ENCODE results near the gene ATP1A4.
"Not testable (repeated sequence)": the region's sequence is repeated elsewhere in the genome, so short reads cannot be mapped to it uniquely, and the experiment has no call there.

ATP1A4 gene

DNA sequence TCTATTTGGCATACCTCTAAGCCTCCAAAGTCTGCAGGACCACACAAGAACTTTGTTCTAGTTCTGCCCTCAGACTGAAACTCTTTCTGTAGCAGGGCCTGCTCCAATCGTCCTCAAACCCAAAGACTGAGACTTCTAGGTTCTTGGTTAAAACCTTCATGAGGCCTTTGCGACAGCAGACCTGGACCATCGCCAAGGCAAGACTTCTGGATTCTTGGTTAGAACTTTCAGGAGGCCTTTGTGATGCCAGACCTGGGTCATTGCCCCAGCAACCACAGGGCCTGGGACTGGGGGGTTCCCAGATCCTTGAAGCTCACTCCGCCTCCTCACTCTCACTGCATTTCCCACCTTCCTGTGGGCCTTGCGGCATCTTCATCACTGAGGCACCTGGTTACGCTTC lies at the start of gene ATP1A4:
Gene ATP1A4, plus strand, starts transcription at position 301 of the 400 bp plus-strand sequence. CDS start 438 bp downstream, outside the sequence.
- DNase-seq (ENCODE audit: low read depth in 2 of 2), result no peak

DNA sequence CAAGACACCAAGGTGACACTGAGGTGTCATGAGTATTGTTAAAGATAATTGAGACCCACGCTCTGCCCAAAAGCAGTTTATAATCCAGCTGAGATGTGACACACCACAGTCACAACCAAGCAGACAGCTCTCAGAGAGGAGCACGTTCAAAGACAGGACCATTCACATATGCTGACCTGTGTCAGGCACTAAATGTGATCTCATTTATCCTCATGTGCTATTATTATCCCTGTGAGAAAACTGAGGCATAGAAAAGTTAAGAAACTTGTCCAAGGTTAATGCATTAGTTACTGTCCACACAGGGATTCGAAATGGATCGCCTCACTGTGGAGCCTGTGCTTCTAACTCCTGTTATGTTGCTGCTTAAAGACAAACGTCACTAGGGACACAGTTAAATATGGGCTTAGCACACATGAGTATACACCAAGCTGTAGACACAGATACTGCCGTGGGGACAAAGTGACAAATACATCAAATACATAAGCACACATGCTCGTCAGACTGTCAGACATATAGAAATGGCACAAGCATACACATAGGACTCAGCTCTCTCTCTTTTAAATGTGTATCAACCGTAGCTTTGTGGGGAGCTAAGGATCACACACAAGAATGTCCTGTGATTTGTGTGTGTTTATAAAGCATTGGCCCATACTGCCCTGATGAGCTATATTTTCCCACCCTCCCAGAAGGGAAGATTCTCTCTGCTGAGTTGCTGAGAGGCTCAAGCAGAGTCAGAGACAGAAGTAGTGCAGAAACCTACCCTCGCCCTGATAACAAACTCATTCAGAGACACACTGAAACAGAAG lies 49.5 kb upstream of the ATP1A4 start:
- no peak for DNase-seq (ENCODE audit: low read depth in 2 of 2)

DNA sequence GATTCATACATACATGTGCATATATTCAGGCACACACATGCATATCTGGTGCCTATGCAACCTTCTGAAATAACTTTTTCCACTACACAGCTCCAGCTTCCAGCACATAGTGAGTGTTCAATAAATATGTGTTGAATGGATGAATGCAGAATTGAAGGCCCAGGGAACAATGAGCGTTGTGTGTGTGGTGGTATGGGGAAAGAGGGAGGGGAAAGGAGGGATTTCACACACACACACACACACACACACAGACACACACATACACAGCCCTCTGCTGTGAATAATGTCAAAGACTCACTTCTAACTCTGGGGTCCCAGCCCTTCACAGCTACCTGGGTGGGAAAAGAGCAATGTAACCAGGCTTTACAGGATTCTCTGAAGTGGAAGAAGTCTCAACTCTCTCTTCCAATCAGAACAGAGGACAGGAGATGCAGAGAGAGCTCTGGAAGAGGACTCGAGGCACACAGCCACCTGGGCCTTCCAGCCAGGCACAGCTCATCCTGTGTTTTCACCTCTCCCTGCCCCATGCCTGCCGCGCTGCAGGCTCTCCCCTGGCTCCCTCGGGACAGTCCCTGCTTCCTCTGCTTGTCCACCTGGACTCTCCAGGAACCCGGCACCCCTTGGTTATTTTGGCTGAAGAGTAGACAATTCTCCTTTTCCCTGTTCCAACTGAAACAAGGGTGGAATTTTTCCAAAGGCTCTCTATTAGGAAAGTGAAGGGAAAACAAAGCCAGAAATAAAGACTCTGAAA lies 47.6 kb upstream of the ATP1A4 start:
- no peak for DNase-seq (ENCODE audit: low read depth in 2 of 2)

DNA sequence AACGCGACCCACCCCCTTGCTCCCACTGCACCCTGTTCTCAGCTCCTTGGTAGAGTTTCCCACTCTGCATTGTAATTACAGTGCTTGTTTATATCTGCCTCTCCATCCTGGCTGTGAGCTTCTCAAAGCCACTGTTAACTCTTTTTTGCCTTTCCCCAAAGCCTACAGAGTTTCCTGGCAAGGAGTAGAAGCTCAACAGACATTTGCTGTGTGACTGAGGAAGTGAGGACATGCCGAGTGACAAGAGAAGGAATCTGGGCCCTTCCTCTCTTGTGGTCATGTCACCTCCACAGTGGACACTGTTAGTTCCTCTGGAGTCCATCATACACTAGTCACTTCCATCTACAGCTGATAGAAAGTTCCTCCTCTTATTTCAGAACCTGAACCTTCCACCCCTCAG lies 46.9 kb upstream of the ATP1A4 start:
- no peak for DNase-seq (ENCODE audit: low read depth in 2 of 2)

DNA sequence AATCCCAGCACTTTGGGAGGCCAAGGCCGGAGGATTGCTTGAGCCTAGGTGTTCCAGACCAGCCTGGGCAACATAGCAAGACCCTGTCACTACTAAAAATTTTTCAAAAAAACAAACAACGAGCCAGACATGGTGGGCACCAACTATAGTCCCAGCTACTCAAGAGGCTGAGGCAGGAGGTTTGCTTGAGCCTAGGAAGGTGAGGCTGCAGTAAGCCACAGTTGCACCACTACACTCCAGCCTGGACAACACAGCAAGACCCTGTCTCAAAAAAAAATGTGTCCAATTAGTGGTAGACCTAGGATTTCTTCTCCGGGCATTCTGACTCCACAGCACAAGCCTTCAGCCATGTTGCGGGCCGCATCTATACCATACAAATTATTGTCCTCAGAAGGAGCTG lies 46.2 kb upstream of the ATP1A4 start:
- DNase-seq (ENCODE audit: low read depth in 2 of 2), result no peak

DNA sequence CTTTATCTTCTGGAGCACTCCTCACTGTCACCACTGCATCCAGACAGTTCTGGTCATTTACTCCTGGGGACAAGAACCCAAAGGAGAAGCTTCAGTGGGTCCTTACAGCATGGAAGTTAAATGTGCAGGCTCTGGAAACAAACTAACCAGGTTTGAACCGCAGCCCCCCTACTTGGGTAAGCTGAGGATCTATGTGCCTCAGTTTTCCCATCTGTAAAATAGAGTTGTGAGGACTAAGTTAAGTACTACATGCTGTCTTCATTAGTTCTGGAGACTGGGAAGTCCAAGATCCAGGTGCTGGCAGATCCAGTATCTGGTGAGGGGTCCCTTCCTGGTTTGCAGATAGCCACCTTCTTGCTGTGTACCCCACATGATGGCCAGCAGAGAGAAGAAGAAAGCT lies 43.9 kb upstream of the ATP1A4 start:
- no peak for DNase-seq (ENCODE audit: low read depth in 2 of 2)

DNA sequence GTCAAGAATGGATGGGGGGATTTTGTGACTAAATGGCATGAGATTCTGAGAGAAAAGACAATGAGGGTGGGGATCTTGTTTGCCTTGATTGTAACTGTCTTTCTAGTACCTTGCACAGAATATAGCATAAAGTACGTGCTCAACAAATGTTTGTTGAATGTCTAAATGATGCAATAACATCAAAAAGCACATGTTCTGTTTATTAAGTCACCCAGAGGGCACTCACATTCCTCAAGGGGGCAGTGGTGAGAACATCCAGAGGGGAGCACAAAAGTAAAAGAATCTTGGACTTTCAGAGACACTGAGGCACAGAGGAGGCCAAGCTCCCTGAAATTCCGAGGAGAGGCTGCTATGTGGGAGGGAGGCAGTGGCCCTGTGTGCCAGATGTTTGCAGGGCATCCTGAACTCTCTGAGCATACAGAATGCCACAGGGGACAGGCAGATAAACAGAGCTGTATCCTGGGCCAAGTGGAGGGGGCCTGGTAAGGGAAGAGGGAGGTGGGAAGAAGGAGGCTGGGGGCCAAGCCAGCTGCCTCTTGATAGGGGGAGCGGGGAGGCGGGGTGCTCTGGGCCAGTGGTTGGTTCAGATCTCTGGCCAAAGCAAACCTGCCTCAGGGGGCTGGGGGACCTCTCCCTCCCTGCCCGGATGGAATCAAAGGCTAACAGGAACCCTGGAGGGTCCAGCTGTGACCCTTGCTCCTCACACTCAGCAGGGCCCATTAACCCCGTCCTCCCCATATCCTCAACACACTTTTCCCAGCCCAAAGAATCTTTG lies 42.3 kb upstream of the ATP1A4 start:
- peak in 1 of 2 donors; percentile 27 for DNase-seq (ENCODE audit: low read depth in 2 of 2)

DNA sequence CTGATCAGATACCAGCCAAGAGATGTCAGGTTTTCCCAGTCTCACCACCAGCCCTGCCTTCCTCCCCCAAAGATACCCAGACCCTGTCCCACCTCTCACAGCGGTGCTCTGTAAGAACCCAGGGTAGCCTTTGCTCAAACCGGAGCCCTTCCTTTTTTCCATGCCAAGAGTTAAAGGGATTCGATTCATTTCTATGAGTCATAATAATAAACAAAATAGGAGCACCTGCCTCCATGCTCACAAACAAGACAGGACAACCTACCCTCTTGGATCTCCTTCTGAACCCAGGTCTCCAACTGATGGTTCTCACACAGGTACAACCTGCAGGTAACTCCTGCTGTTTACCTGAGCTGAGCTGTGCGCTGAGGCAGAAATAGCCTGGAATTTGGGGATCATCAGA lies 41.7 kb upstream of the ATP1A4 start:
- DNase-seq (ENCODE audit: low read depth in 2 of 2), result no peak

DNA sequence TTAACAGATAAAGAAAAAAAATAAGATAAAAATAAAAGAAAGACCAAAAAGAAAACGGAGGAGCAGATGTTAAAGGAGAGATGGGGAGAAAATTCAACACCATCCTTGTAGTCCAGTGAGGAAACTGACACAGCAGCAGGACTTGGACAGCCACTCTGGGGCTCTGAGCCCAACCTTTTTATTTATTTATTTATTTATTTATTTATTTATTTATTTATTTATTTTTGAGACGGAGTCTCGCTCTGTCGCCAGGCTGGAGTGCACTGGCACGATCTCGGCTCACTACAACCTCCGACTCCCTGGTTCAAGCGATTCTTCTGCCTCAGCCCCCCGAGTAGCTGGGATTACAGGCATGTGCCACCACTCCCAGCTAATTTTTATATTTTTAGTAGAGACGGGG lies 39.9 kb upstream of the ATP1A4 start:
- not testable (repeated sequence) for DNase-seq (ENCODE audit: low read depth in 2 of 2)

DNA sequence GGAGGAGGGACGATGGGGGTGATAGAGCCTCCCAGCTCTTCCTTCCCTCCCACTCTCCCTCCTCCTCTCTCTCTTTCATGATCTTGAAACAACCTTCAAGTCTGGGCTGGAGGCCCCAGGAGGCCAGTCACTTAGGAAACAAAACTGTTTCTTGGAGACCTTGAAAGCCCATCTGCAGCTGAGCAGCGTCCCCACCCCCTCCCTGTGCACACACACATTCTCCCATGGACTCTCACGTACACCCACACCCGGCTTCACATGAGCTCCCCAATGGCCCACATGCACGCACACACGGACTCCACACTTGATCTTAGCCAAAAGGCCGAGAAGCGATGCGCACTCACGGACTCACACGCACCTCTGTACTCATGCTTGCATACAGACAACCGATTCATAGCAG lies 39.0 kb upstream of the ATP1A4 start:
- no peak for DNase-seq (ENCODE audit: low read depth in 2 of 2)

DNA sequence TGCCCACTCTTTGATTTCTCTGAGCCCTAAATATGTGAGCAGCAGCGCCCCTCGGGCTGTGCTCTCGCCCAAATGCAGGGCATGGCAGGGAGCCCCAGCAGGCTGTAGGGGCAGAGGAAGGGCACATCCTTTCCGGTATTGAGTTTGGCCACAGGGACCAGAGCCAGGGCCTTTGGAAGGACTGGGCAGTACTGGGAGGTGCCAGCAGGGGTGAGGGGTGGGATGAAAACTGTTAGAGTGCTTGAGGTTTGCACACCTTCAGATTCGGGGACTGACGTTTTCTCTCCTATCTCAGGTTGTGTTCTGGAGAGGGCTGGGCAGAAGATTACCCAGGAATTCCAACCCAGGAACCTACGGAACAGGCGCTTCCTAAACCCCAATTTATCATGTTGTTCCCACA lies 38.0 kb upstream of the ATP1A4 start:
- no peak for DNase-seq (ENCODE audit: low read depth in 2 of 2)

DNA sequence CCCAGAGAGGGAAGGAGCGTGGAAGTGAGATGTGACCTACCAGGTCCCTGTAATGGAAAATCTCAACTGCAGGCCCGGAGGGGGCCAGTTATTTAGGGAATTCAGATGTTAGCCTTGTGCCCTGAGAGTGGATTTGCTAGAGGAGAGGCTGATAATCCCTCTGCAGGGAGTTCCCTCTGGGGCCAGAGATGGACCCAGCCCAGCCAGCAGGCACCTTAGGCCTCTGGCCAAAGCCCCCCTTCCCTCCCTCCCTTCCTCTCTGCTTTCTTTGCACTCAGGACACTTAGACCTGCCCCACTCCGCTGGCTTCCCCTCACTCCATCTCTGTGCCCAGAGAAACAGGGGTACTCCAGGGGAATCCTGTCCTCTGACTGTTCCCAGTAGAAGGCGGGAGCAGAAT lies 37.3 kb upstream of the ATP1A4 start:
- no peak for DNase-seq (ENCODE audit: low read depth in 2 of 2)

DNA sequence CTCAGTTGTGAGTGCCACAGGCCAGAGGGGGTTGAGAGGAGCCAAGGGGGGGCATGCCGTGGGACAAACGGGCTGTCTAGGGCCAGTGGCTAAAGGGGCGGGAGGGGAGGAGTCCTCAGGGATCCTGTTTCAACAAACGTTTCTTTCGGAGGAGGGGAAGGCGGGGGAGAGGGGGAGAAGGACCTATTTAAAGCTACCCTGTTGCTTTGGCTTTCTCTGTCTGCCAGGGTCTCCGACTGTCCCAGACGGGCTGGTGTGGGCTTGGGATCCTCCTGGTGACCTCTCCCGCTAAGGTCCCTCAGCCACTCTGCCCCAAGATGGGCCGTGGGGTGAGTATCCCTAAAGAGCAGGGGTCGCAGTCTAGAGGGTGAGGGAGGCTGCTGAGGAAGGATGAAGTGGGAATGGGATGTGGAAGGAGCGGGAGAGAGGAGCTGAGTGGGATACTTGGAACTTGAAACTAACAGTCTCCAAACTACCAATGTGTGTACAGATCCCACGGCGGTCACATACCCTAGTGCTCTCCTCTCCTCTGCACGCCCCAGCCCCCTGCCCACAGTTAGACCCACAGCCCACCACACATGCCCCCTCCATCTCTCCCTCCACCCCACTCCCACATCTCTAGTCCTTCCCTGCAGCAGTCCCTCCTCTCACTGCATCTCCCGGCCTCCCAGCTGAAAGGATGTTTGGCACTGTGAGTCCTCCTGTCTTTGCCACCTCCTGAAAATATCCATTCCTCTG lies 35.7 kb upstream of the ATP1A4 start, which contains the start of gene ATP1A2:
Gene ATP1A2, plus strand, starts transcription at position 215 of the 738 bp plus-strand sequence. Its CDS starts 103 bp downstream, at position 318.
- DNase-seq (ENCODE audit: low read depth in 2 of 2), result no peak

DNA sequence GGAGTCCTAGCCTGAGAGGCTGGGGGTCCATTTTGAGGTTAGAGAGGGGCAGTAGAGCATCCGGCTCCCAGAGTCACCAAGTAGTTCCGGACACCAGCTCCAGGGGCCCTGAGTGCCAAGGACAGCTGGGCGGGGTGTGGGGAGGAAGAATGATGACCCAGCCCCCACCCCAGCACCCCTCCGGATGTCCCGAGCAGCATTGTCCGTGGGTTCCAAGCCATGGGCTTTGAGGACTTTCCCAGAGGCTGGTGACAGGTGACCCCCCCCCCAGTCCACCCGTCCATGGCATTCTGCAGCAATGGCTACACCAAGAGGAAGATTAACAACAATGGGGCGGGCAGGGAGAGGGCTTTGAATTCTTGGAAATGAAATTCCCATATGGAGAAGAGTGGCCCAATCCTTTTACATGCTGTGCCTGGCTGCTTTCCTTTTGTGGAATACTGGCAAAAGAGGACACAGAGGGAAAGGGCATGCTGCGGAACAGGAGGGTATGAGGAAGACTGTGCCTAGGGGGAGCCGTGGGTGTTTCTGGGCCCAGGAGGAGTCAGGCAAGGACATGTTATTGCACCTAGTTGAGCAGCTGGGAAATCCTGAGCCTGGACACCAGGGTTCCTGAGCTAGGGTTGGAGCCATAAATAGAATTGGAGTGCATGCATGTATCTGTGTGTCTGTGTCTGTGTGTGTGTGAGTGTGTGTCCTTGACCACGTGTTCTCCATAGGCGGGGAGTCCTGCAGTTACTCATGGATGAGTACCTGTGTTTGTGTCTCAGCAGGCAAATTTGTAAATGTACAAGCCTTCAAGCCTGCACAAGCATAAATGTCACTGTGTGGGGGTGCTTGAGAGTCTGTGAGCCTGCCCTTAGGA lies 34.9 kb upstream of the ATP1A4 start:
- DNase-seq (ENCODE audit: low read depth in 2 of 2), result no peak

DNA sequence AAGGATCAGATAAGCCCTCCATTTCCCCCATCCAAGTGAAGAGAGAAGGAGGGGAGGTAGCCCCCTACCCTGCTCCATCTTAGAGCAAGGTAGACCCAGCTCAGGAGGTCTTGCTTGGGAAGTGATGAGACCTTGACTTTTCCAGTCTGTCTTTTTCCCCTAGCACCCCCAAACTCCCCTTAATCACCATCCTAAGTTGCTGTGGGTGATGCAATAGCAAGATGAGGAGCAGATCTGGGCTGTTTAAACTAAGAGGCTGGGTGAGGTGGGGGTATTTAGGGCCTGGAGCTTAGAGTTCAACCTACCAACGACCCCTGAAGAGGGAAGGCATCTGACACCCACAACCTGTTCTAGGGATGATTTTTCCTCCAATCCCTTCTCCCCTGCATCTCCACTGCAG lies 34.1 kb upstream of the ATP1A4 start:
- no peak for DNase-seq (ENCODE audit: low read depth in 2 of 2)

DNA sequence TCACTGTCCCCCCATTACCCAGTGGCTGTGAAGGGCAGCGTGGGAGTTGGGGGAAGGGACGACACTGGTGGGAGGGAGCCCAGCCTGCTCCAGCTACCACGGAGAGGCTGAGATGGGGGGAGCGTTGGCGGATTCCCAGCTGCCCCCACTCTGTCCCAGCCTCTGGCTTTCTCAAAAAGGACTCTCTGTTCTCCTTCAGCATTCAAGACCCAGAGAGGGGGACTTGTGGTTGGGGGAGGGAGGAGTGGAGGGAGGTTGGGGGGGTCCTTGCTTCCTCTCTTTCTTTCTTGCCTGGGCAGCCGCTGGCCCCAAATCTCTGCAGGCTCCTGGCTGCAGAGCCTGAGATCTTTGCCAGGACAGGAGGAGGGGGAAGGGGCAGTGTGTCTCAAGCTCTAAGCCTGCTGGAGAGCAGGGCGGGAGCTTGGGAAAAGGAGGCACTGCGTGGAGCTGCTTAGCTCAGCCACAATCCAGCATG lies 33.7 kb upstream of the ATP1A4 start:
- no peak for DNase-seq (ENCODE audit: low read depth in 2 of 2)

DNA sequence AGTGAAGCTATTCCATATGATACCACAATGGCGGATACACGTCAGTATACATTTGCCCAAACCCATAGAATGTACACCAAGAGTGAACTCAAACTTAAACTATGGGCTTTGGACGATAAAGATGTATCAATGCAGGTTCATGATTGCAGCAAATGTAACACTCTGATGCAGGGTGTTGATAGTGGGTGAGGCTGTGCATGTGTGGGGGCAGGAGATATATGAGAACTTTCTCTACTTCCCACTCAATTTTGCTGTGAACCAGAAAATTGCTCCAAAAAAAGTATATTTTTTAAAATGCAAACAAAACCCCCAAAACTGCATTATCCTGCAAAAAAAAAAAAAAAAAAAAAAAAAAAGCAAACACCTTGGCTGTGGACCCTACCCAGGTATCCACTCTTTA lies 32.5 kb upstream of the ATP1A4 start:
- DNase-seq (ENCODE audit: low read depth in 2 of 2), result no peak

DNA sequence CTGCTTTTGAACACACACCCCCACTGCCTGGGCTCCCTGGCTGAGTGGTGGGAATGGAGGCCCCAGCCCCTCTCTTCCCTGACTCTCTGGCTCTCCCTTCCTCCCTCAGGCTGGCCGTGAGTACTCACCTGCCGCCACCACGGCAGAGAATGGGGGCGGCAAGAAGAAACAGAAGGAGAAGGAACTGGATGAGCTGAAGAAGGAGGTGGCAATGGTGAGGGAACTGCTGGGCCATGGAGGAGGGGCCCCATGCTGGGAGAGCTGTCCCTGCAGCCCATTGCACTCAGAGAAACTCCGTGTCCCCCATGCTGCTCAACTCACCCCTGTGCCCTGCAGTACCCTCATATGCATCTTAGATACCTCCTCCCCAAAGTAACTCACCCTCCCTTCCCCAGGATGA lies 30.6 kb upstream of the ATP1A4 start:
- DNase-seq (ENCODE audit: low read depth in 2 of 2), result no peak

DNA sequence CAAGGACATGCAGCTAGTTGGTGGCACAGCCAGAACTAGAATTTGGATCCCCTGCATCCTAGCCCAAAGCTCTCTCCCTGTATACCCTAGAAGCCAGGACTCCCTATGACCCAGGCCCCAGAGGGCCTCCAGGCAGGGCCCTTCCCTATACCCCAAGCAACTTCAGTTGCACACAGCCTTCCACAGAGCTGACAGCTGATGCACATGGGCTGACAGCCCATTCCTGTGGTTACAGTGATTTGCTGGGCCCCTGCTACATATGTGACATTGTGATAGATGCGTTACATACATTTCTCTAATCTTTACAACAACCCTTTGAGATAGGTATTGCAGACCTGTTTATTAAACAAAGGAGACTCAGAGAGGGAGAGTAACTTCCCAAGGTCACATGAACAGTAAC lies 30.0 kb upstream of the ATP1A4 start:
- DNase-seq (ENCODE audit: low read depth in 2 of 2), result no peak

DNA sequence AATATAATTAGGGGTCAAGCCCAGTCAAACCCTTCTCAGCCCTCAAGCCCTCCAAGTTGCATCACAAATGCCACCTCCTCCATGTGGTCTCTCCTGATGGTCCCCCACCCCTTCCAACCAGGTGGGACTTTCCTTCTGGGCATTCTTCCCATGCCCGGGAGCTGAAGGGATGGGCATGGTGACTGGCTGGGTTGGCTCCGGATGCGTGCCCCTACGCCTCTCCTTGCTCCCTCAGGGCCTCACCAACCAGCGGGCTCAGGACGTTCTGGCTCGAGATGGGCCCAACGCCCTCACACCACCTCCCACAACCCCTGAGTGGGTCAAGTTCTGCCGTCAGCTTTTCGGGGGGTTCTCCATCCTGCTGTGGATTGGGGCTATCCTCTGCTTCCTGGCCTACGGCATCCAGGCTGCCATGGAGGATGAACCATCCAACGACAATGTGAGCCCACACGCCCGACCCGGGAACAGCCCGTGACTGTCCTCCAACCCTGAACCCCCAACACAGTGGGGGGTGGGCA lies 28.4 kb upstream of the ATP1A4 start:
- no peak for DNase-seq (ENCODE audit: low read depth in 2 of 2)
